HuH-7.5 (cell line): ENCODE data around the gene DONSON.
A peak's percentile ranks its signal among the peaks of the same experiment; 100 is the strongest.

Experiments used
- DNase-seq: peaks from one replicate; pipeline ENCODE4 v3.0.0; 2011; ENCODE audit warnings: low spot score

Gene DONSON

DNA sequence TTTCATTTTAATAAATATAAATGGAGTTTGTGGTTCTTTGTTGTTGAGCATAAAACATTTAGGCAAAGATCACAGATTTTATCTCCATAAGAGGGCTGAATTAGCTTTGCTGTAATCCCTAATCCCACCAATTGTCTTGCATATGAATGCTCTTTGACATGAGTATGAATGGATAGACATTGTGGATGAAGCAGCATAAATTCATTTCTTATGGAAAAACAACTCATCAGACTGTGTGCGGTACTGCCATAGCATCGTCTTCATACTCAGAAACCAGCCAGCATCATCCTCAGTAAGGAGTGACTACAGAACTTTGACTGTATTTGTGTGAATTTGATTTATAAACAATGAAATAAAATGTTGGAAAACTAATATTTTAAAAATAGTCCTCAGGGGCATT is 26.1 kb downstream of the DONSON start:
- DNase-seq: no peak

- no peak for DNase-seq
These were observed 27.1 kb downstream of the DONSON start for GRCh38 chr21:33561373-33561772.

DNA sequence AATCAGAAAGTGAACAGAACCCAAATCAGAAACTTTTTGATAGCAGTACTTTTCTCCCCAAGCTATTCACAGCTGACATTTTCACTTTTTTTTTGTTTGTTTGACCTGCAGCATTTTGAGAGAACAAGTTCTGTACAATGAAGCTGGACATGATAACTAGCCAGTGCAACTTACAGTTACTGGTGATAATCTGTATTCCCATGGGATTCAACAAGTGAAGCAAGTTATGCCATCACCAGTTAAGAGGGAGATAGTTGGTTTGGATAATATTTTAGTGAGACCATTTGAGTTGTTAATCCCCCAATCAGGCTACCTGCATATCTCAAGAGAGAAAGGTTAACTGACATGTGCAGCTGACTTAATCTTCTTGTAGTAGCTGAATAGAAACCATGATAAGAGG is 27.5 kb downstream of the DONSON start:
- no peak for DNase-seq

- no peak for DNase-seq
These were observed 28.7 kb downstream of the DONSON start for GRCh38 chr21:33559813-33560212.

DNA sequence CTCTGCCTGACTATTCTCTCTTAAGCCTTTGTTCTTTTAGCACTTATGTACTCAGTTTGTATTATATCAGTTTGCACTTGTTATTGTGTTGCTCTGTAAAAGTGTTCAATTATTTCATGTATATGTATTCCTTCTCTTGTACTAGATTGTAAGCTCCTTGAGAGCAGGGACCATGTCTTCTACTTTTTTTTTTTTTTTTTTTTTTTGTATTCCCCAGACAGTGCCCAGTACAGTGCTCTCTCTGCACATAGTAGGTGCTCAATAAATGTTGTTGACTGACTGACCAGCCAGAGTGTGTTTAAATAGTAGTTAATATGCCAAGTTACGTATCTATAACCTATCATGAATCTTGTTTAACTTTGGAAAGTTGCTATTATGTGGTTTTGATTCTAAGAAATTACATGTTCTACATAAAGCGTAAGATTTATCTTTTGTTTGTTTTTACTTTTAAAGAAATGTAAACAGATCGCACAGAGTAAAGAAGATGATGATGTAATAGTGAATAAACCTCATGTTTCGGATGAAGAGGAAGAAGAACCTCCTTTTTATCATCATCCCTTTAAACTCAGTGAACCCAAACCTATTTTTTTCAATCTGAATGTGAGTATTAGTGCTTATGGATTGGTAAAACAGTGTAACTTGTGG is 29.6 kb downstream of the DONSON start:
- DNase-seq: no peak

GRCh38 chr21:33557447-33557846 is 31.0 kb downstream of the DONSON start:
- no peak for DNase-seq

- DNase-seq: no peak
These were observed 33.5 kb downstream of the DONSON start for GRCh38 chr21:33554982-33555344.

GRCh38 chr21:33554236-33554981 is 34.1 kb downstream of the DONSON start:
- no peak for DNase-seq

DNA sequence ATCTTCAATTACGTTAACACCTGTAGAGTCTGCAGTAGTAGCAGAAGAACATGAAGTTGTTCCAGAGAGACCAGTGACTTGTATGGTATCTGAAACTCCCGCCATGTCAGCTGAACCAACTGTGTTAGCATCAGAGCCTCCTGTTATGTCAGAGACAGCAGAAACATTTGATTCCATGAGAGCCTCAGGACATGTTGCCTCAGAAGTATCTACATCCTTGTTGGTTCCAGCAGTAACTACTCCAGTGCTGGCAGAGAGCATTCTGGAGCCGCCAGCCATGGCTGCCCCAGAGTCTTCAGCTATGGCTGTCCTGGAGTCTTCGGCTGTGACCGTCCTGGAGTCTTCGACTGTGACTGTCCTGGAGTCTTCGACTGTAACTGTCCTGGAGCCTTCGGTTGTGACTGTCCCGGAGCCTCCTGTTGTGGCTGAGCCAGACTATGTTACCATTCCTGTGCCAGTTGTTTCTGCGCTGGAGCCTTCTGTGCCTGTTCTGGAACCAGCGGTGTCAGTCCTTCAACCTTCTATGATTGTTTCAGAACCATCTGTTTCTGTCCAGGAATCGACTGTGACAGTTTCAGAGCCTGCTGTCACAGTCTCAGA is 35.4 kb downstream of the DONSON start:
- no peak for DNase-seq

- DNase-seq: no peak
These were observed 36.1 kb downstream of the DONSON start for GRCh38 chr21:33552093-33552998.

GRCh38 chr21:33551664-33552063 is 36.8 kb downstream of the DONSON start:
- DNase-seq: no peak

DNA sequence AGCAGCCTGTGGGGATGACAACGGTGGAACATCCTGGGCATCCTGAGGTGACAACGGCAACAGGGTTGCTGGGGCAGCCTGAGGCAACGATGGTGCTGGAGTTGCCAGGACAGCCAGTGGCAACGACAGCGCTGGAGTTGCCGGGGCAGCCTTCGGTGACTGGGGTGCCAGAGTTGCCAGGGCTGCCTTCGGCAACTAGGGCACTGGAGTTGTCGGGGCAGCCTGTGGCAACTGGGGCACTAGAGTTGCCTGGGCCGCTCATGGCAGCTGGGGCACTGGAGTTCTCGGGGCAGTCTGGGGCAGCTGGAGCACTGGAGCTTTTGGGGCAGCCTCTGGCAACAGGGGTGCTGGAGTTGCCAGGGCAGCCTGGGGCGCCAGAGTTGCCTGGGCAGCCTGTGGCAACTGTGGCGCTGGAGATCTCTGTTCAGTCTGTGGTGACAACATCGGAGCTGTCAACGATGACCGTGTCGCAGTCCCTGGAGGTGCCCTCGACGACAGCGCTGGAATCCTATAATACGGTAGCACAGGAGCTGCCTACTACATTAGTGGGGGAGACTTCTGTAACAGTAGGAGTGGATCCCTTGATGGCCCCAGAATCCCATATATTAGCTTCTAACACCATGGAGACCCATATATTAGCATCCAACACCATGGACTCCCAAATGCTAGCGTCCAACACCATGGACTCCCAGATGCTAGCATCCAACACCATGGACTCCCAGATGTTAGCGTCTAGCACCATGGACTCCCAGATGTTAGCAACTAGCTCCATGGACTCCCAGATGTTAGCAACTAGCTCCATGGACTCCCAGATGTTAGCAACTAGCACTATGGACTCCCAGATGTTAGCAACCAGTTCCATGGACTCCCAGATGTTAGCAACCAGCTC is 37.5 kb downstream of the DONSON start:
- DNase-seq: no peak

- DNase-seq: no peak
These were observed 38.4 kb downstream of the DONSON start for GRCh38 chr21:33549848-33550771.

- DNase-seq: no peak
These were observed 42.4 kb downstream of the DONSON start for GRCh38 chr21:33546086-33546485.

DNA sequence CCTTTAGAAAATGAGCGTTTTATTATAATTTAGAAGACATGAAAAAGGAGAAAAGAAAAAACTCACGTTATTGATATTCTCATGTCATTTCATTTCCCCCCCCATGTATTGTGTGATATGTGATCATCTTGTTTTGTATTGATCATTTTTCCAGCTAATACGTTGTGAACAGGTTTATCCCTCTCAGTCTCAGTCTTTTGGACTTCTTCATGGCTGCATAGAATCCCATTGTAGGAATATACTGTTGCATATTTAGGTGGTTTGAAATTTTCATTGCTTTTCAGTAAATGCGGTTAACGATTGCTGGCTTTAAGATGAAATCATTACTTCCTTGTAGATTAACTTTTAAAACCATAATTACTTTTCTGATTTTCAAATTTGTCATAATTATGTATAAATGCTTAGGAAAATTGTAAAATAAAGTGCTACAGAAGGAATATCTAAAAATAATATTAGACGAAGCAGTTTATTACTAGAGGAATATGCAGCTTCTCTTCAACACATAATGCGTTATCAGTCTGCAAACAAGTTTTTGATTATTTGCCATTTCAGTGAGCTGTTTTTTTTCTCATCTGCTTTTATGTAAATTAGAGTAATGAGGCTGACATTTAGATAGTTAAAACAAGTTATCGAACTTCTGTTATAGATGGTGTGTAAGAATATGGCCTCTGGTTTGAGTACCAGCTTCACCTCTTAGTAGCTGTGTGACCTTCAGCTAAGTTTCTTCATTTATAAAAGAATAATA is 43.9 kb downstream of the DONSON start:
- DNase-seq: no peak

DNA sequence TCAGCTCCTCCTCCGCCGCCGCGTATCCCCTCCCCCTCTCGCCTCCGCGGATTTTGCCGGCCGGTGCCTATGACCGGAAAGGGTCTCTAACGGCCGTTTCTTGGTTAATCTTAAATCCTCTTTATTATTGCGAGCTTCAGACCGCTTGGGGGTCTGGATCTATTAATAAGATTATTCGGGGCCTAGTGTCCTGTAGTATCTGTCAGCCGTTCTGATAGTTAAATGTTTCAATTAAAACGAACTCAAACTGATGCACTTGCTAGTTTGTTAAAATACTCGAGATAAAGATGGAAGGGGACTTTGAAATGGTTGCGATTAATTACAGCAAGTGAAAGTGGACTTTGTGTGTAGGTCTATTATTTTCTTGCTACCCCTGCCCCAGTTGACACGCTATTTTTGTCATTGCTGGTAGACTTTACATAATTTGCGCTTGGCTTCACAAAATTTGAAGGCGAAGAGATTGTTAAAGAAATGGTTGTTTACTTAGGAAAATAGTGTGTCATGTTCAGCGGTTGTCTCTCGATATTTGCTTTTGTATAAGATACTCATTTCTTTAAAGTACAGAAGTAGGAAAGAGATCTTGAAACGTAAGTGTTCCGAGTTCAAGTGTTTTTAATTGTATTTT is 44.9 kb downstream of the DONSON start:
- no peak for DNase-seq

DNA sequence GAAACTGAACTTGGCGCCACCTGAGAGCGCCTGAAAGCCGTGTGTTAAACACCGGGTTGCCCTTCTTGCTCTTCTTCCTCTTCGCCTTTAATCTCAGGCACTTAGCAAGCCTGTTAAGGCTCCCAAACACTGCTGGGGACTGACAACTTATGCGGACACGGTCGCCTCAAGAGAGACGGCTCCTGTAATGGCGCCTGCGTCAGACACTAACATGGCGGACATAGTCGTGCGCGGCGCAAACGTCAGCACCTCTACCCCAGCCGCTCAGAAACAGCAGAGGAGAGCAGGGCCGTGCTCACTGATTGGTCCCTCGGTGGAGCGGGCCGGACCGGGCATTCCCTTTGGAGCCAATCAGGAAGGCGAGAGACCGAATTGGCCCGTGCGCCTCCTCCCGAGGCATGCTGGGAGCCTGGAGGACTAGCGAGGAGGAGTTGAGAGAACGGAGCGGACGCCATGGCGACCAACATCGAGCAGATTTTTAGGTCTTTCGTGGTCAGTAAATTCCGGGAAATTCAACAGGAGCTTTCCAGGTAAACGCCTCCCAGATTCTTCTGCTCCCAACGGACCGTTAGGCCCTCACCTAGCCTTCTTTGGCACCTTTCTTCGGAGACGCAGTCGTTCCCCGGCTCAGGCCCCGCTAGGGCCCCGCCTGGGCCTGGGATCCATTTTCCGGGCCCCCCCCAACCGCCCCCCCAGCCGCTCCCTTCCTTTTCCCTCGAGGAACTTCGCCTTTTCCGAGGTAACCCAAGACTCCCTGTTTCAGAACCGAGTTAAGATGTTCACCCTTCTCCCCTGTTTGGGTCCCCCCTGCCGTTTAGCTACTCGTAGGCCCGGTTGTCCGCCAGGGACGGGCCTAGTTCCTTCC is 45.6 kb downstream of the DONSON start, which contains the start of gene SON:
Gene SON, plus strand, starts transcription at position 399 of the 865 bp plus-strand sequence. Its CDS starts 55 bp downstream, at position 454.
- DNase-seq: peak; percentile 83
